Fibroblast of lung (primary cell): ENCODE measurements around the gene NPEPL1.

ENCODE experiments used
- CTCF ChIP-seq, 2 donors: IDR thresholded peaks in 1 of 2; conservative IDR thresholded peaks in 1 of 2; 1 replicate in 1 of 2; 2 replicates in 1 of 2; pipeline ENCODE4 v1.5.1; 2011 to 2012; ENCODE audit warnings: low read length in 2 of 2, control low read depth in 1 of 2, inconsistent platforms in 1 of 2, low read depth in 1 of 2, mild to moderate bottlenecking in 1 of 2
- EZH2 ChIP-seq: IDR thresholded peaks from 2 replicates; pipeline ENCODE4 v1.5.1; 2012; ENCODE audit warnings: low read length, control low read depth, mild to moderate bottlenecking; ENCODE audit errors: missing control alignments

- TF ChIP-seq CTCF (conservative IDR thresholded peaks at IDR 0.05 in 1 of 2, IDR thresholded peaks at IDR 0.05 in 1 of 2; ENCODE audit: low read depth in 1 of 2, low read length in 2 of 2) (no peak), EZH2 (no peak)
These were observed 33.8 kb upstream of the NPEPL1 start for GRCh38 chr20:58658760-58659159.
